GM12872 (cell line): ENCODE data around the gene SMARCC2.

Experiments used
- TF ChIP-seq, protein P1 (sequence below): IDR thresholded peaks from 3 replicates; pipeline ENCODE4 v1.5.1; 2011; ENCODE audit warnings: low read depth, mild to moderate bottlenecking, low read length, moderate library complexity; ENCODE audit not compliant: insufficient read depth

Gene SMARCC2

DNA sequence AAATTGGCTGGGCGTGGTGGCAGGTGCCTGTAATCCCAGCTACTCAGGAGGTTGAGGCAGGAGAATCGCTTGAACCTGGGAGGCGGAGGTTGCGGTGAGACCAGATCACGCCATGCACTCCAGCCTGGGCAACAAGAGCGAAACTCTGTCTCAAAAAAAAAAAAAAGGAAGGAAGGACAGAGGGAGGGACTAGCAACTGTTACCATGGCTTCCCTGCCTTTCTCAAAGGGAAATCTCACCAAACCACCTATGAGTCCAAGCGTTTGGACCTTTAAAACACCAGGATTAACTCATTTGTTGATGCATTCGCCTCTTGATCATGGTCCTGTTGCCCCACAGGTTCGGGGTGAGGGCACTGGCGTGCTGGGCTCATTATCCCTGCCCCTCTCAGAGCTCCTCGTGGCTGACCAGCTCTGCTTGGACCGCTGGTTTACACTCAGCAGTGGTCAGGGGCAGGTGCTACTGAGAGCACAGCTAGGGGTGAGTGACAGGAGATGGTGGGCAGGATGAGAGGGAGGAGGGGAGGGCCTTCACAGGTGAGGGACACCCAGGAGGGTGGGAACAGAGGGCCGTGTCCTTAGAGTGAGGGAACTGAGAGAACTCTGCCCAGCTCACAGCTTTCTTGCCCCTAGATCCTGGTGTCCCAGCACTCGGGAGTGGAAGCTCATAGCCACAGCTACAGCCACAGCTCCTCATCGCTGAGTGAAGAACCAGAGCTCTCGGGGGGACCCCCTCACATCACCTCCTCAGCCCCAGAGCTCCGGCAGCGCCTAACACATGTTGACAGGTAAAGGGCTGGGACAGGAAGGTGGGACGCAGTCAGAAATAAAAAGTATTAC is 47.1 kb downstream of the SMARCC2 start:
- TF ChIP-seq, protein P1, sequence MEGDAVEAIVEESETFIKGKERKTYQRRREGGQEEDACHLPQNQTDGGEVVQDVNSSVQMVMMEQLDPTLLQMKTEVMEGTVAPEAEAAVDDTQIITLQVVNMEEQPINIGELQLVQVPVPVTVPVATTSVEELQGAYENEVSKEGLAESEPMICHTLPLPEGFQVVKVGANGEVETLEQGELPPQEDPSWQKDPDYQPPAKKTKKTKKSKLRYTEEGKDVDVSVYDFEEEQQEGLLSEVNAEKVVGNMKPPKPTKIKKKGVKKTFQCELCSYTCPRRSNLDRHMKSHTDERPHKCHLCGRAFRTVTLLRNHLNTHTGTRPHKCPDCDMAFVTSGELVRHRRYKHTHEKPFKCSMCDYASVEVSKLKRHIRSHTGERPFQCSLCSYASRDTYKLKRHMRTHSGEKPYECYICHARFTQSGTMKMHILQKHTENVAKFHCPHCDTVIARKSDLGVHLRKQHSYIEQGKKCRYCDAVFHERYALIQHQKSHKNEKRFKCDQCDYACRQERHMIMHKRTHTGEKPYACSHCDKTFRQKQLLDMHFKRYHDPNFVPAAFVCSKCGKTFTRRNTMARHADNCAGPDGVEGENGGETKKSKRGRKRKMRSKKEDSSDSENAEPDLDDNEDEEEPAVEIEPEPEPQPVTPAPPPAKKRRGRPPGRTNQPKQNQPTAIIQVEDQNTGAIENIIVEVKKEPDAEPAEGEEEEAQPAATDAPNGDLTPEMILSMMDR = no peak

DNA sequence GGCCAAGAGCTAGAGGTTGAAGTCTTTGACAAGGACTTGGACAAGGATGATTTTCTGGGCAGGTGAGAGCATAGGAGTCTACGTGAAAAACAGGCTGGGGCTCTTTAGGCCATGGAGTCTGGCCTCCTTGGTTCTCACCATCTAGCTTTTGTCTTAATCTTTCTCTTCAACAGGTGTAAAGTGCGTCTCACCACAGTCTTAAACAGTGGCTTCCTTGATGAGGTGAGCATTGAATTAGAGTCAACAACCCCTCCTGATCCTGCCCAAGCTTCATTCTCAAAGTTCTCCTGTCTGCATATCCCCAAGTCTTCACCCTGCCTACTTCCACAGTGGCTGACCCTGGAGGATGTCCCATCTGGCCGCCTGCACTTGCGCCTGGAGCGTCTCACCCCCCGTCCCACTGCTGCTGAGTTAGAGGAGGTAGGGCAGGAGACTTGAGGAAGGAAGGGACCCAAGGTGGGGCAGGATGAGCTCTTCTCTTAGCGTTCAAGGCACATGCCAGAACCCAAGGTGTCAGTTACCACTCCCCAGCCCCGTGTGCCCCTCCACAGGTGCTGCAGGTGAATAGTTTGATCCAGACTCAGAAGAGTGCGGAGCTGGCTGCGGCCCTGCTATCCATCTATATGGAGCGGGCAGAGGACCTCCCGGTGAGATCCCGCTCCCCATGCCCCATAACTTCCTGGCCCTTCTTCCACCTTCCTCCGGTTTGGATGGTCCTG is 51.3 kb downstream of the SMARCC2 start:
- TF ChIP-seq, protein P1 = no peak

DNA sequence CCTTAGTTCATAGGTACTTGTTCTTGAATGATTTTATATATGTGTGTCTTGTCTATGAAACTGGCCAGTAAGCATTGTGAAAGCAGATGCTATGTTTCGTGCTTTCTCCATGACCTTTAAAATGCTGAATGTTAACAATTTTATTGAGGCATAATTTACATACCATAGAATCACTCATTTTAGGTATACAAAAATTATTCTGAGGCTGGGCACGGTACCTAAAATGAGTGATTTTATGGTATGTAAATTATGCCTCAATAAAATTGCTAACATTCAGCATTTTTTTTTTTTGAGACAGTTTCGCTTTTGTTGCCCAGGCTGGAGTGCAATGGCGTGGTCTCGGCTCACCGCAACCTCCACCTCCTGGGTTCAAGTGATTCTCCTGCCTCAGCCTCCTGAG is 54.4 kb downstream of the SMARCC2 start:
- TF ChIP-seq, protein P1 = no peak

DNA sequence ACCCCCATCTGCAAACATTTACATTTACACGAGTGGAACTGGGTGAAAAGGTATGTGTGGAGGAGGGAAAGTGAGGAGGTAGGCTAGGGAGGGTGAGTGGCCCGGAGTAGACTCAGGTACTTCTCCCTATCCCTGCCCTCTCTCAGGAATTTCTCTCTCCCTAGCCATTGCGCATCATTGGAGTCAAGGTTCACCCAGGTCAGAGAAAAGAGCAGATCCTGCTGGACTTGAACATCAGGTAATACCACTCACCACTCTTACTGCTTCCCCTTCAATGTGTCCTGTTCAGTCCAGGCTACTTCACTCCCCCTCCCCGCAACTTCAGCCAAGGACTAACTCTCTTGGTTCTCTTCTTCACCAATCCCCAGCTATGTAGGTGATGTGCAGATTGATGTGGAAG is 58.4 kb downstream of the SMARCC2 start:
- TF ChIP-seq, protein P1 = no peak

DNA sequence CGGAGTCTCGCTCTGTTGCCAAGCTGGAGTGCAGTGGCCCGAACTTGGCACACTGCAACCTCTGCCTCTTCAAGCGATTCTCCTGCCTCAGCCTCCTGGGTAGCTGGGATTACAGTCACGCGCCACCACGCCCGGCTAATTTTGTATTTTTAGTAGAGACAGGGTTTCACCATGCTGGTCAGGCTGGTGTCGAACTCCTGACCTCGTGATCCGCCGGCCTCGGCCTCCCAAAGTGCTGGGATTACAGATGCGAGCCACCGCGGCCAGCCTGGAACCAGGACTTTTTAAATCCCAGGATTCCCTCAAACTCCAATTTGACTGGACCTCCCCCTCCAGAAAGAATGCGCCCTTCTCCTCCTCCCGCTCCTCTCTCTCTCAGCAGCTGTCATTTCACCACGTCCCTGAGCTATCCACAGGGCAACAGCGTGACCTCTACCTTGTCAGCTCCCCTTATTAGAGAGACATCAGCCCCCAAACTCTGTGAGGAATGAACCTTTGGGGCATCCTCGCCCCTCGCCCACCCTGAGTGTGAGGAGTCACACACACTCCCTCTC is 59.3 kb downstream of the SMARCC2 start:
- TF ChIP-seq, protein P1 = no peak

DNA sequence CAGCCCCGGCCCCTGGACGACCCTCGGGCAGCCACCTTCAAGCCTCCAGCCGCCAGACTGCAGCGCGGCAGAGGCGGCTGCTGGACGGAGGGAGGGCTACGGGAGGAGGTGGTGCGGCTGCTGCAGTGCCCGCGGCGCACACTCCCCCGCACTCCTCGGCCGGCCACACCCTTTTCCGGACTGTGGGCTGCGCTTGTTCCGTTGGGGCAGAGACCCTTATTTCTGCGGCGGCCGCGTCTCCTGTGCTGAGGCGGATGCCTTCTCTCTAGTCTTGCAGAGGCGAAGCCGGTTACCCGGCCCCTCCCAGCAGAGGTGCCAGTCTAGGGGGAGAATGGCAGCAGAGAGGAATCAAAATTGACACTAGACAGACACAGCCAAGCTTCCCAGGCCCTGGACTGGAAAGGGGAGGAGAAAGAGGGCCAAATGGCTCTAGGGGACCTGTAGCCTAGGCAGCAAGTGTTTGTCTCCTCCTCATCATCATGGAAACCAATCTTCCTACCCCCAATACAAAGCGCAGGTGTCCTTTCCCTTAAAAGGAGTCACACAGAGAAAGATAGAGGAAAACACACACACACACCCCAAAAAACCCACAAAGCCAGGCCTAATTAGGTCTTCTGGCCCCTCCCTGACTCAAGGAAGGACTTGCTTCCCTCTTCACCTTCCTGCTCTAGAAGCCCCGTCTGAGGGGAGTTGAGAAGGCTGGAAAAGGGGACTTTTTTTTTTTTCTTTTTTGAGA is 59.9 kb downstream of the SMARCC2 start:
- TF ChIP-seq, protein P1 = no peak
